GM23248 (cell line): ENCODE measurements around the gene COL23A1. TPM values are rescaled to one million over a fixed set of nuclear protein-coding genes. Genes with fewer than 3 reads are reported as not detected.

ENCODE experiments used
- DNase-seq: peaks from one replicate; pipeline ENCODE4 v3.0.0-alpha.2; 2015
- H2AFZ ChIP-seq: fragments of 200-600 bp; sonication (generic); 2 replicates; pipeline ENCODE4 v1.6.1; 2016; ENCODE audit warnings: antibody characterized with exemption
- H3F3A ChIP-seq: fragments of 200-600 bp; sonication (generic); 2 replicates; pipeline ENCODE4 v1.6.1; 2016; ENCODE audit warnings: mild to moderate bottlenecking, antibody characterized with exemption, mixed run types; ENCODE audit not compliant: insufficient read depth
- H3K27ac ChIP-seq: fragments of 200-600 bp; sonication (generic); 2 replicates; pipeline ENCODE4 v1.5.1; 2016; ENCODE audit warnings: mild to moderate bottlenecking
- H3K27me3 ChIP-seq: fragments of 200-600 bp; sonication (generic); replicated peaks from 2 replicates; pipeline ENCODE4 v1.6.1; 2016; ENCODE audit warnings: mild to moderate bottlenecking; ENCODE audit not compliant: insufficient read depth
- H3K36me3 ChIP-seq: fragments of 200-600 bp; sonication (generic); 2 replicates; pipeline ENCODE4 v1.6.1; 2016; ENCODE audit warnings: low read depth, mild to moderate bottlenecking
- H3K4me1 ChIP-seq: fragments of 200-600 bp; sonication (generic); 2 replicates; pipeline ENCODE4 v1.6.1; 2016; ENCODE audit warnings: mild to moderate bottlenecking; ENCODE audit not compliant: insufficient read depth
- H3K4me2 ChIP-seq: fragments of 200-600 bp; sonication (generic); one replicate; pipeline ENCODE4 v1.6.1; 2016; ENCODE audit warnings: mild to moderate bottlenecking; ENCODE audit not compliant: unreplicated experiment
- H3K4me3 ChIP-seq: fragments of 200-600 bp; sonication (generic); 2 replicates; pipeline ENCODE4 v1.5.1; 2016; ENCODE audit warnings: mild to moderate bottlenecking
- H3K79me2 ChIP-seq: fragments of 200-600 bp; sonication (generic); 2 replicates; pipeline ENCODE4 v1.6.1; 2016; ENCODE audit warnings: mild to moderate bottlenecking; ENCODE audit not compliant: insufficient read depth
- H3K9ac ChIP-seq: fragments of 200-600 bp; sonication (generic); 2 replicates; pipeline ENCODE4 v1.6.1; 2016; ENCODE audit warnings: mild to moderate bottlenecking
- H3K9me2 ChIP-seq: fragments of 200-600 bp; sonication (generic); 2 replicates; pipeline ENCODE4 v1.6.1; 2016; ENCODE audit warnings: mixed run types, mild to moderate bottlenecking, moderate library complexity; ENCODE audit not compliant: insufficient read depth
- H3K9me3 ChIP-seq: fragments of 200-600 bp; sonication (generic); one replicate; pipeline ENCODE4 v1.6.1; 2017; ENCODE audit warnings: low read depth
- H4K20me1 ChIP-seq: fragments of 200-600 bp; sonication (generic); 2 replicates; pipeline ENCODE4 v1.6.0; 2016; ENCODE audit not compliant: insufficient read depth
- EZH2 ChIP-seq: fragments of 200-600 bp; sonication (generic); IDR thresholded peaks from 2 replicates; pipeline ENCODE4 v1.6.1; 2018; ENCODE audit warnings: antibody characterized with exemption, mild to moderate bottlenecking; ENCODE audit not compliant: insufficient read depth, poor library complexity, severe bottlenecking
- EZH2phosphoT487 ChIP-seq: fragments of 200-600 bp; sonication (generic); IDR thresholded peaks from 2 replicates; pipeline ENCODE4 v1.6.1; 2018; ENCODE audit warnings: antibody characterized with exemption, moderate library complexity, mild to moderate bottlenecking, low read depth; ENCODE audit not compliant: insufficient read depth
- WGBS, 2 experiments: methylation state at CpG; one replicate each; pipeline ENCODE4 v1.1.6; 2015 to 2017; ENCODE audit warnings: low lambda C conversion rate in 2 of 2, low coverage in 1 of 2; ENCODE audit errors: missing lambda C conversion rate in 2 of 2; 5-methylcytosine and 5-hydroxymethylcytosine counted together
- in situ Hi-C: fragments of 300-500 bp; cut with MboI; formaldehyde crosslinking; loops from 2 replicates; pipeline ENCODE4 v1.15.0; 2020
- polyA plus RNA-seq: library from polyadenylated mRNA; unstranded; fragments of >200 nt; fragmentation: Nextera tagmentation; extraction: Ambion mirVana; gene quantifications from 2 replicates; pipeline ENCODE4 v1.2.1, GENCODE V29; 2016
- total RNA-seq: library from RNA; depleted of rRNA; stranded (reverse); fragments of >200 nt; shearing (Covaris generic); gene quantifications from 2 replicates; pipeline ENCODE4 v1.2.3, GENCODE V29; 2014

The COL23A1 gene
- total and polyA plus RNA-seq, 2 experiments from 2014 or later: not detected

GRCh38 chr5:178196281-178196812, 393.8 kb downstream of the COL23A1 start:
- H4K20me1 ChIP-seq: no peaks in the 10 kb centered on the region
- no peak overlapping the region for H3K9ac ChIP-seq
- no peak overlapping the region for H2AFZ ChIP-seq
- no peak overlapping the region for H3K27ac ChIP-seq
- no peak for DNase-seq
- TF ChIP-seq EZH2: no peak
- no peak for TF ChIP-seq EZH2phosphoT487
- H3K4me1 ChIP-seq: 0 out of 2 replicates have a peak, but pooled peaks cover 3% of the 10 kb centered on the region
- in situ Hi-C loops: no loop called here
- peaks cover 13% of the 10 kb centered on the region for H3K27me3 ChIP-seq
- no peaks in the 10 kb centered on the region for H3K9me2 ChIP-seq
- no peaks in the 10 kb centered on the region for H3F3A ChIP-seq
- H3K4me3 ChIP-seq: no peak overlapping the region
- H3K36me3 ChIP-seq: no peaks in the 10 kb centered on the region
- H3K9me3 ChIP-seq: no peaks in the 10 kb centered on the region
- H3K79me2 ChIP-seq: no peaks in the 10 kb centered on the region
- no peak overlapping the region for H3K4me2 ChIP-seq
- WGBS, 2 experiments: 47% methylated on average over 7 of the region's 7 CpGs

GRCh38 chr5:178194026-178194425, 396.2 kb downstream of the COL23A1 start:
- Histone ChIP-seq H3K27ac (no peak overlapping the region), H3K9ac (no peak overlapping the region), H3K4me1 (0 out of 2 replicates have a peak, but pooled peaks cover 3% of the 10 kb centered on the region), H3F3A (no peaks in the 10 kb centered on the region), H3K9me3 (no peaks in the 10 kb centered on the region), H3K9me2 (no peaks in the 10 kb centered on the region), H4K20me1 (no peaks in the 10 kb centered on the region), H3K4me3 (no peak overlapping the region), H3K36me3 (no peaks in the 10 kb centered on the region), H3K79me2 (no peaks in the 10 kb centered on the region), H2AFZ (no peak overlapping the region), H3K27me3 (peaks cover 13% of the 10 kb centered on the region), H3K4me2 (no peak overlapping the region)
- WGBS, 2 experiments: 31 to 37% methylated on average over 7 of the region's 7 CpGs
- TF ChIP-seq EZH2phosphoT487 (no peak), EZH2 (no peak)
- in situ Hi-C loops: no loop called here
- no peak for DNase-seq

DNA sequence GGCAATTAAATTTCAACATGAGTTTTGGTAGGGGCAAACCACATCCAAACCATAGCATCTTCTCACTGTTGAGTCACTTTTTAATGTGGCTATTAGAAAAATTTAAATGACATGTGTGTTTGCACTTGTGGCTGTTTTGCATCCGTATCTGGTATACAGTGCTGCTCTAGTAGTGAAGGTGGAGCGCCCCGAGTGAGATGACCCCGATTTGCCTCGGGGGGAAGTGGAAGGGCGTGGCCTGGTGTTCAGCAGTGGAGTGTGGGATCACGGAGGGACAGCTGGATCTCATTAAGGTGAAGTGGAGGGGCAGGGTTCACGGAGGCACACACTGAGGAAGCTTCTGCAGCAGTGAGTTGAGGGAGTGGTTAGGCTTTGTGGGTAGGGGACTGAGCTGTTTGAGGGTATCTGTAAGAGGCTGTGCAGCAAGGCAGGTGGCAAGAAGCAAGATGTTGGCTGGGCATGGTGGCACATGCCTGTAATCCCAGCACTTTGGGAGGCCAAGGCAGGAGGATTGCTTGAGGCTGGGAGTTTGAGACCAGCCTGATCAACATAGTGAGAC, 396.9 kb downstream of the COL23A1 start:
- Histone ChIP-seq H3K27ac (no peak overlapping the region), H3K27me3 (peaks cover 13% of the 10 kb centered on the region), H3K4me3 (no peak overlapping the region), H3K4me1 (0 out of 2 replicates have a peak, but pooled peaks cover 3% of the 10 kb centered on the region), H3K79me2 (no peaks in the 10 kb centered on the region), H3K4me2 (no peak overlapping the region), H3K9ac (no peak overlapping the region), H2AFZ (no peak overlapping the region), H3K9me3 (no peaks in the 10 kb centered on the region), H3K9me2 (no peaks in the 10 kb centered on the region), H4K20me1 (no peaks in the 10 kb centered on the region), H3F3A (no peaks in the 10 kb centered on the region), H3K36me3 (no peaks in the 10 kb centered on the region)
- 27 to 31% methylated on average over 8 of the region's 8 CpGs for WGBS, 2 experiments
- DNase-seq: no peak
- TF ChIP-seq EZH2phosphoT487 (no peak), EZH2 (no peak)
- in situ Hi-C loops: no loop called here

DNA sequence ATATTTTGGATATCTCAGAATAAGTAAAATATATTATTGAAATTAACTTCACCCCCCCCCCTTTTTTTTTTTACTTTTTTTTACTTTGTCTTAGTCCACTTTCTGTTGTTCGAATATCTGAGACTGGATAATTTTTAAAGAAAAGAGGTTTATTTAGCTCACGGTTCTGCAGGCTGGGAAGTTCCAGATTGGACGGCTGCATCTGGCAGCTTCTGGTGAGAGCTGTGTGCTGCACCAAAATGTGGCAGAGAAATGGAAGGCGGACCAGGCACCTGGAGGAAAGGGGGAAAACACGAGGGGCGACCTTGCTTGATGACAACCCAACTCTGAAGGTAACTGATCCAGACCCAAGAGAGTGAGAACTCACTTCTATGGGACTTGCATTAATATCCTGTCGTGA, 397.4 kb downstream of the COL23A1 start:
- Histone ChIP-seq H3K27ac (no peak overlapping the region), H3K27me3 (peaks cover 13% of the 10 kb centered on the region), H3K4me2 (no peak overlapping the region), H3F3A (no peaks in the 10 kb centered on the region), H3K4me1 (0 out of 2 replicates have a peak, but pooled peaks cover 3% of the 10 kb centered on the region), H4K20me1 (no peaks in the 10 kb centered on the region), H3K9ac (no peak overlapping the region), H3K4me3 (no peak overlapping the region), H3K79me2 (no peaks in the 10 kb centered on the region), H3K36me3 (no peaks in the 10 kb centered on the region), H3K9me2 (no peaks in the 10 kb centered on the region), H3K9me3 (no peaks in the 10 kb centered on the region), H2AFZ (no peak overlapping the region)
- in situ Hi-C loops: no loop called here
- TF ChIP-seq EZH2phosphoT487 (no peak), EZH2 (no peak)
- DNase-seq: no peak
- WGBS, 2 experiments: 52 to 65% methylated on average over 7 of the region's 7 CpGs

DNA sequence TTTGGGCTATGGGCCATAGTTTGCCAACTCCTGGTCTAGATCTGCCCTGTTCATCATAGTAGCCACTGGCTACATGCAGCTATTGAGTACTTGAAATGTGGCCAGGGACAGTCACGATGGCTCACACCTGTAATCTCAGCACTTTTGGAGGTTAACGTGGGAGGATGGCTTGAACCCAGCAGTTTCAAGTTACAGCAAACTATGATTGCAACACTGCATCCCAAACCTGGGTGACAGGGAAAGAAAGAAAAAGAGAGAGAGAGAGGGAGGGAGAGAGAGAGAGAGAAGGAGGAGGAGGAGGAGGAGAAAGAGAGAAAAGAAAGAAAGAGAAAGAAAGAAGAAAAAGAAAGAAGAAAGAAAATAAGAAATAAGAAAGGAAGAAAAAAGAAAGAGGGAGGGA, 397.9 kb downstream of the COL23A1 start:
- no peak for TF ChIP-seq EZH2phosphoT487
- TF ChIP-seq EZH2: no peak
- H3K27ac ChIP-seq: no peak overlapping the region
- in situ Hi-C loops: no loop called here
- DNase-seq: peak; percentile 34
- no peak overlapping the region for H3K4me3 ChIP-seq
- H3K4me1 ChIP-seq: 0 out of 2 replicates have a peak, but pooled peaks cover 3% of the 10 kb centered on the region
- 34 to 36% methylated on average over 2 of the region's 2 CpGs for WGBS, 2 experiments
- no peaks in the 10 kb centered on the region for H4K20me1 ChIP-seq
- no peaks in the 10 kb centered on the region for H3K9me2 ChIP-seq
- H3K79me2 ChIP-seq: no peaks in the 10 kb centered on the region
- H3K9me3 ChIP-seq: no peaks in the 10 kb centered on the region
- H2AFZ ChIP-seq: no peak overlapping the region
- H3K27me3 ChIP-seq: peaks cover 13% of the 10 kb centered on the region
- no peak overlapping the region for H3K9ac ChIP-seq
- H3K36me3 ChIP-seq: no peaks in the 10 kb centered on the region
- no peaks in the 10 kb centered on the region for H3F3A ChIP-seq
- H3K4me2 ChIP-seq: no peak overlapping the region
